ENCODE data around the gene NR1H2.

DNA sequence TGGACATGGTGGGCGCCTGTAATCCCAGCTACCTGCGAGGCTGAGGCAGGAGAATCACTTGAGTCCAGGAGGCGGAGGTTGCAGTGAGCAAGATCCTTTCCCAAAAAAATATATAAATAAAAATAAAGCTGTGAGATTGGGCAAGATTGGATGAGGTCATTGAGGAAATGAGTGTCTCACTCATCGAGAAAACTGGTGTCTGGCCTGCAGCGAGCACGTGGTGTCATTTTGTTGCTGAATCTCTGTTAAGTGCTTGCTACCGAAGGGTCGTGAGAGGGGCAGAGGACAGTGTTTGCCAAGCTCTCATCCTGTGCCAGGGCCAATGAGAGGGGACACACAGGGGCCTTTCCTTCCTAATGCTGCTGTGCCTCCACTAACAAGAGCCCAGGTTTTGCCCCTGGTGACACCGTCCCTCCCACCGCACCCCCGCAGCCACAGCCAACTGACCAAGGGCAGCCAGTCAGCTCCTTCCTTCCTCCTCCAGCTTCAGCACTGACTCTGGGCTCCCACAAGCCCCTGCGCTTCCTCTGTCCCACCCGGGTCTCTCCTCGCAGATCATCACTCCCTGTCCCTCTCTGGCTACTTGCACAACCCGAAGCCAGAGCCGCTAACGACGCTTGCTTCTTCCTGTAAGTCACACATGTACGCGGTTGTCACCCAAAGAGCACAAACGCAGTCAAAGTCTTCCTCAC, 11.1 kb downstream of the NR1H2 start:
- TF ChIP-seq, protein P1, sequence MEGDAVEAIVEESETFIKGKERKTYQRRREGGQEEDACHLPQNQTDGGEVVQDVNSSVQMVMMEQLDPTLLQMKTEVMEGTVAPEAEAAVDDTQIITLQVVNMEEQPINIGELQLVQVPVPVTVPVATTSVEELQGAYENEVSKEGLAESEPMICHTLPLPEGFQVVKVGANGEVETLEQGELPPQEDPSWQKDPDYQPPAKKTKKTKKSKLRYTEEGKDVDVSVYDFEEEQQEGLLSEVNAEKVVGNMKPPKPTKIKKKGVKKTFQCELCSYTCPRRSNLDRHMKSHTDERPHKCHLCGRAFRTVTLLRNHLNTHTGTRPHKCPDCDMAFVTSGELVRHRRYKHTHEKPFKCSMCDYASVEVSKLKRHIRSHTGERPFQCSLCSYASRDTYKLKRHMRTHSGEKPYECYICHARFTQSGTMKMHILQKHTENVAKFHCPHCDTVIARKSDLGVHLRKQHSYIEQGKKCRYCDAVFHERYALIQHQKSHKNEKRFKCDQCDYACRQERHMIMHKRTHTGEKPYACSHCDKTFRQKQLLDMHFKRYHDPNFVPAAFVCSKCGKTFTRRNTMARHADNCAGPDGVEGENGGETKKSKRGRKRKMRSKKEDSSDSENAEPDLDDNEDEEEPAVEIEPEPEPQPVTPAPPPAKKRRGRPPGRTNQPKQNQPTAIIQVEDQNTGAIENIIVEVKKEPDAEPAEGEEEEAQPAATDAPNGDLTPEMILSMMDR (IDR thresholded peaks at IDR 0.05), result no peak
- TF ChIP-seq POLR2A (IDR thresholded peaks at IDR 0.05), result no peak

Data from uterus (tissue), 2 donors.